Measurements from ENCODE around the gene HDGFL2.
"Not testable (repeated sequence)": the region's sequence is repeated elsewhere in the genome, so short reads cannot be mapped to it uniquely, and the experiment has no call there.

The HDGFL2 gene

DNA sequence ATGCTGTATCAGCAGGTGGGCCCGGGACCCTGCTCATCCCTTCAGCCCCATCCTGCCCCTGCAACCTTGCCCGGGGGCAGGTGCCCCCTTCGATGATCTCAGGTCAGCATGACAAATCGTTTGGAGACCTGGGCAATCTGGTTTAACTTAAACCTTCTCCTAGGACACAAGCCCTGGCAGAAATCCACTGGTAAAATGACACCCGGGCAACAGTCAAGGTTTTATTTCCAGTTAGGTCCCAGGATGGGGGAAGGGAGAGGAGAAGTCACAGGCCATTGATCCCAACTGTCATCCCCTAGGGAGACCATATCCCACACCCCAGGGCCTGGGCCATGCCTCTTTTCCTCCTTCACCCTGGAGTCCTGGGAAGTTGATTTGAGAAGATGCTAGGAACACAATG, 64.7 kb downstream of the HDGFL2 start:
- TF ChIP-seq, protein P1, sequence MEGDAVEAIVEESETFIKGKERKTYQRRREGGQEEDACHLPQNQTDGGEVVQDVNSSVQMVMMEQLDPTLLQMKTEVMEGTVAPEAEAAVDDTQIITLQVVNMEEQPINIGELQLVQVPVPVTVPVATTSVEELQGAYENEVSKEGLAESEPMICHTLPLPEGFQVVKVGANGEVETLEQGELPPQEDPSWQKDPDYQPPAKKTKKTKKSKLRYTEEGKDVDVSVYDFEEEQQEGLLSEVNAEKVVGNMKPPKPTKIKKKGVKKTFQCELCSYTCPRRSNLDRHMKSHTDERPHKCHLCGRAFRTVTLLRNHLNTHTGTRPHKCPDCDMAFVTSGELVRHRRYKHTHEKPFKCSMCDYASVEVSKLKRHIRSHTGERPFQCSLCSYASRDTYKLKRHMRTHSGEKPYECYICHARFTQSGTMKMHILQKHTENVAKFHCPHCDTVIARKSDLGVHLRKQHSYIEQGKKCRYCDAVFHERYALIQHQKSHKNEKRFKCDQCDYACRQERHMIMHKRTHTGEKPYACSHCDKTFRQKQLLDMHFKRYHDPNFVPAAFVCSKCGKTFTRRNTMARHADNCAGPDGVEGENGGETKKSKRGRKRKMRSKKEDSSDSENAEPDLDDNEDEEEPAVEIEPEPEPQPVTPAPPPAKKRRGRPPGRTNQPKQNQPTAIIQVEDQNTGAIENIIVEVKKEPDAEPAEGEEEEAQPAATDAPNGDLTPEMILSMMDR (IDR thresholded peaks at IDR 0.05; ENCODE audit: insufficient read depth, low read depth, low read length, missing control alignments): no peak
- no peak for DNase-seq (ENCODE audit: low read depth)
- no peak overlapping the region for H3K4me3 ChIP-seq (ENCODE audit: low read length)

DNA sequence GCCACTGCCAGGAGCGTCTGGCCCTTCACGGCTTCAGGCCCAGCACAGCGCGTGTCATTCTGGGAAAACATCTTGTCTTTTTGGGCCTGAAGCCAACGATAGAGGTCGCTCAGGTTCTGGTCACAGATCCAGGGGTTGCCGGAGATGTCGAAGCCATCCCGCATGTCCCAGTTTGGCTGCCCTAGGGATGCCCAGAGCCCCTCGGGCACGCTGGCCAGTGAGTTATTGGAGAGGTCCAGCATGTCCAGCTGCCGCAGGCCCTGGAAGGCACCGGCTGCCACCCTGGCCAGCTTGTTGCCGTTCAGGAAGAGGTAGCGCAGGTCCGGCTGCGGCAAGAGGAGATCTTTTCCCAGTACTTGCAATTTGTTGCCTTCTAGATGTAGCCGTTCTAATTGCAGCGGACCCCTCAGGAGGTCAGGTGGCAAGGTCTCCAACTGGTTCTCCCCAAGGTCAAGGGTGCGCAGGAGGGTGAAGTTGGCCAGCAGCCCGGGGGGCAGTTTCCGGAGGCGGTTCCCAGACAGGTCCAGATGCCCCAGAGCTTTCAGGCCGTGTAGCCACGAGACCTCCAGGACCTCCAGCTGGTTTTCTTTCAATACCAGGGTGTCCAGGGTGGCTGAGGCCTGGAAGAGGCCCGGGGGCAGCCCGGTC, 66.0 kb downstream of the HDGFL2 start:
- no peak for DNase-seq (ENCODE audit: low read depth)
- TF ChIP-seq, protein P1 (IDR thresholded peaks at IDR 0.05; ENCODE audit: insufficient read depth, low read depth, low read length, missing control alignments): no peak
- H3K4me3 ChIP-seq (ENCODE audit: low read length): no peak overlapping the region

DNA sequence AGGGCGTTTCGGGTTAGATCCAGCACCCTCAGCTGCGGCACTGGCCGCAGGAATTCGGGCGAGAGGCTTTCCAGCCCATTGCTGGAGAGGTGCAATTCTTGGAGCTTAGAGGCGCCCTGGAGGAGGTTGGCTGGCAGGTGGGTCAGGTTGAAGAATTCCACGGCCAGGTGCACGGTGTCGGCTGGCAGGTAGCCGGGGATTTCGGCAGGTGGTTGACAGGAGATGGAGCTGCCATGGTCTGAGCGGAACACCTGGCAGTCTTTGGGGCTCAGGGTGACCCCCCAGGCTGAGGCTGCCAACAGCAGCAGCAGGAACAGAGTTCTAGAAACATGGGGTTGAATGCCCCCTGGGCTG, 66.5 kb downstream of the HDGFL2 start:
- DNase-seq (ENCODE audit: low read depth): no peak
- no peak overlapping the region for H3K4me3 ChIP-seq (ENCODE audit: low read length)
- TF ChIP-seq, protein P1 (IDR thresholded peaks at IDR 0.05; ENCODE audit: insufficient read depth, low read depth, low read length, missing control alignments): no peak

DNA sequence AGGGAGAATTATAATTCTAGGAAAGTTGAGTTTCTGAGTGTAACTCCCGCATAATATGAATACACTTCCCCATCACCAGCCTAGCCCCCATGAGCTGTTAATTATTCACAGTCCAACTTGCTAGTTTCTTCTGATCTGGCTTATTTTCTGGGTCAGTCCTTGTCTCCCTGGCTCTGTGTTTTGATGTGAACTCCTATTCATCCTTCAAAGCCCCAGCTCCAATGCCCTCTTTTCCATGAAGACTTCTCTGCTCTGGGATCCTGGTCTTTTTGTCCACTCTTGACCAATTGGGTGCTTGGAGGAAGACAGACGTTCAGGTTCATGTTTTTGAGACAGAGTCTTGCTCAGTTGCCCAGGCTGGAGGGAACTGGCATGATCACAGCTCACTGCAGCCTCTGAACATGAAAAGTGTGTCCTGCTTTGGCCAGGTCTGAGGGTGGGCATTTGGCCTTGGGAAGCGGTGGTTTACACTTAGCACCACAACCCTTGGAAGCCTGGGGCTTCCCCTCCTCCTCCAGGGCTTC, 67.1 kb downstream of the HDGFL2 start:
- H3K4me3 ChIP-seq (ENCODE audit: low read length): no peak overlapping the region
- TF ChIP-seq, protein P1 (IDR thresholded peaks at IDR 0.05; ENCODE audit: insufficient read depth, low read depth, low read length, missing control alignments): no peak
- no peak for DNase-seq (ENCODE audit: low read depth)

DNA sequence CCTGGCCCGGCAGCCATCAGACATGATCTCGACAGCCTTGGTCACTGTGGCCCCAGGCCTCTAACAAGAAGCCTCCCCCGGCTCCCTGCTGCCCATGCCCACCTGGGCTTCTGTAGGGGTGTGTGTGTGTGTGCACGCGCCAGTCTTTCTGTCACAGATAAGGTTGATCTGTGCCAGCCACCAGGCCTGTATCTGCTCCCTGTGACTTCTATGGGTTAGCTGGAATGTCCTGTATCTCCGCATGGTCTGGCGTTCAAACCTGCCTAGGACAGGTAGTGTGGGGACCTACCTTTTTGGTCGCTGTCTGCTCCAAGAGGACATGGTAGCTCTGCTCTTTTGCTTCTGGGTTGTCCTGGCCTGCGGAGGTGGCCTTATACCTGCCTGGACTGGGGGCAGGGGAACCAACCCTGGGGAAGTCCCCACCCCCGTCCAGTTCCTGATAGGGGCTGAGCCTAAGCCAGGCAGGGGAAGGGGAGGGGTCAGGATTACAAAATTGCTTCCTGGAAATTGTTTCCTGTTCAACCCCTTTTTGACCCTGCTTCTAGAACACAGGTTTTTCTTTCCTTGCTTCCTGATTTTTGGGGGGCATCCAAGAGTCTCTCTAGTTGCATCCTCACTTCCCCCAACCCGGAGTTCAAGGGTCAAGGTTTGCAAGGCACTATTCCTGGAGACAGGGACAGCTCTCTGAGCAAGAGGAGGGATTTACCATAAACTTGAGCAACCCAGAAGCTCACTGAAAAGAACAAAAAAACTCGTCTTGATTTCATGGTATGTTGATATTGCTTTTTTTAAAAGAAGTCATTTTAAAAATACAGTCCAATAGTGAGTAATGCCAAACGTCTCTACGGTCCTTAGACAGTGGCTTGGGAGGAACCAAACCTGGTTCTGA, 67.8 kb downstream of the HDGFL2 start, which contains the start of gene LRG1:
LRG1 (minus strand) TSS at position 344 of the 889 bp plus-strand sequence; CDS start at position 321, 23 bp downstream.
- no peak within 1 kb of the TSS for H3K4me3 ChIP-seq (ENCODE audit: low read length)
- DNase-seq (ENCODE audit: low read depth): peak; percentile 38
- TF ChIP-seq, protein P1 (IDR thresholded peaks at IDR 0.05; ENCODE audit: insufficient read depth, low read depth, low read length, missing control alignments): no peak

DNA sequence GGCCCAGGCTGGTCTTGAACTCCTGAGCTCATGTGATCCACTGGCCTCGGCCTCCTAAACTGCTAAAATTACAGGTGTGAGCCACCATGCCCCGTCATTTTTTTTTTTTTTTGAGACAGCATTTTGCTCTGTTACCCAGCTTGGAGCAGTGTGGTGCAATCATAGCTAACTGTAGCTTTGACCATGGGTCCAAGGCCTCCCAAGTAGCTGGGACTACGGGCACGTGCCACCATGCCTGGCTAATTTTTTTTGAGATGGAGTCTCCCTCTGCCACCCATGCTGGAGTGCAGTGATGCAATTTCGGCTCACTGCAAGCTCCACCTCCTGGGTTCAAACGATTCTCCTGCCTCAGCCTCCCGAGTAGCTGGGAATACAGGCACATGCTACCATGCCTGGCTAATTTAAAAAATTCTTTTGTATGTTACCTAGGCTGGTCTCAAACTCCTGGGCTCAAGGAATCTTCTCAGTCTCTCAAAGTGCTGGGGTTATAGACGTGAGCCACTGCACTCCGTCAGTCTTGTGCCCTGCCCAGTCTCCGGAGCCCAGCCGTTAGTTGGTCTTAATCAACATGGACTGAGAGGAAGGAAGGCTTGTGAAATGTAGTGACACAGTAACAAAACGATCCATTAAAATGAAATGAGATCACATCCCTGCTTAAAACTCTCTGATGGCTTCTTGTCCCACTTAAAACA, 69.2 kb downstream of the HDGFL2 start:
- DNase-seq (ENCODE audit: low read depth): no peak
- TF ChIP-seq, protein P1 (IDR thresholded peaks at IDR 0.05; ENCODE audit: insufficient read depth, low read depth, low read length, missing control alignments): no peak
- H3K4me3 ChIP-seq (ENCODE audit: low read length): no peak overlapping the region

DNA sequence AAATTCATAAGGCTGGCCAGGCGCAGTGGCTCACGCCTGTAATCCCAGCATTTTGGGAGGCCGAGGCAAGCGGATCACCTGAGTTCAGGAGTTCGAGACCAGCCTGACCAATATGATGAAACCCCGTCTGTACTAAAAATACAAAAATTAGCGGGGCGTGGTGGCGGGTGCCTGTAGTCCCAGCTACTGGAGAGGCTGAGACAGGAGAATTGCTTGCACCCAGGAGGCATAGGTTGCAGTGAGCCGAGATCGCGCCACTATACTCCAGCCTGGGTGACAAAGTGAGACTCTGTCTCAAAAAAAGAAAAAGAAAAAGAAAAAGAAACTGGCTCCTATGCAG, 69.7 kb downstream of the HDGFL2 start:
- not testable (repeated sequence) for H3K4me3 ChIP-seq (ENCODE audit: low read length); DNase-seq (ENCODE audit: low read depth)
